GM23248 (cell line): ENCODE results near the gene LRP1. TPM values are rescaled to one million over a fixed set of nuclear protein-coding genes. Genes with fewer than 3 reads are reported as not detected.

Source experiments
- DNase-seq: peaks from one replicate; pipeline ENCODE4 v3.0.0-alpha.2; 2015
- H2AFZ ChIP-seq: fragments of 200-600 bp; sonication (generic); 2 replicates; pipeline ENCODE4 v1.6.1; 2016; ENCODE audit warnings: antibody characterized with exemption
- H3F3A ChIP-seq: fragments of 200-600 bp; sonication (generic); 2 replicates; pipeline ENCODE4 v1.6.1; 2016; ENCODE audit warnings: mild to moderate bottlenecking, antibody characterized with exemption, mixed run types; ENCODE audit not compliant: insufficient read depth
- H3K27ac ChIP-seq: fragments of 200-600 bp; sonication (generic); 2 replicates; pipeline ENCODE4 v1.5.1; 2016; ENCODE audit warnings: mild to moderate bottlenecking
- H3K27me3 ChIP-seq: fragments of 200-600 bp; sonication (generic); replicated peaks from 2 replicates; pipeline ENCODE4 v1.6.1; 2016; ENCODE audit warnings: mild to moderate bottlenecking; ENCODE audit not compliant: insufficient read depth
- H3K36me3 ChIP-seq: fragments of 200-600 bp; sonication (generic); 2 replicates; pipeline ENCODE4 v1.6.1; 2016; ENCODE audit warnings: low read depth, mild to moderate bottlenecking
- H3K4me1 ChIP-seq: fragments of 200-600 bp; sonication (generic); 2 replicates; pipeline ENCODE4 v1.6.1; 2016; ENCODE audit warnings: mild to moderate bottlenecking; ENCODE audit not compliant: insufficient read depth
- H3K4me2 ChIP-seq: fragments of 200-600 bp; sonication (generic); one replicate; pipeline ENCODE4 v1.6.1; 2016; ENCODE audit warnings: mild to moderate bottlenecking; ENCODE audit not compliant: unreplicated experiment
- H3K4me3 ChIP-seq: fragments of 200-600 bp; sonication (generic); 2 replicates; pipeline ENCODE4 v1.5.1; 2016; ENCODE audit warnings: mild to moderate bottlenecking
- H3K79me2 ChIP-seq: fragments of 200-600 bp; sonication (generic); 2 replicates; pipeline ENCODE4 v1.6.1; 2016; ENCODE audit warnings: mild to moderate bottlenecking; ENCODE audit not compliant: insufficient read depth
- H3K9ac ChIP-seq: fragments of 200-600 bp; sonication (generic); 2 replicates; pipeline ENCODE4 v1.6.1; 2016; ENCODE audit warnings: mild to moderate bottlenecking
- H3K9me2 ChIP-seq: fragments of 200-600 bp; sonication (generic); 2 replicates; pipeline ENCODE4 v1.6.1; 2016; ENCODE audit warnings: mixed run types, mild to moderate bottlenecking, moderate library complexity; ENCODE audit not compliant: insufficient read depth
- H3K9me3 ChIP-seq: fragments of 200-600 bp; sonication (generic); one replicate; pipeline ENCODE4 v1.6.1; 2017; ENCODE audit warnings: low read depth
- H4K20me1 ChIP-seq: fragments of 200-600 bp; sonication (generic); 2 replicates; pipeline ENCODE4 v1.6.0; 2016; ENCODE audit not compliant: insufficient read depth
- EZH2 ChIP-seq: fragments of 200-600 bp; sonication (generic); IDR thresholded peaks from 2 replicates; pipeline ENCODE4 v1.6.1; 2018; ENCODE audit warnings: antibody characterized with exemption, mild to moderate bottlenecking; ENCODE audit not compliant: insufficient read depth, poor library complexity, severe bottlenecking
- EZH2phosphoT487 ChIP-seq: fragments of 200-600 bp; sonication (generic); IDR thresholded peaks from 2 replicates; pipeline ENCODE4 v1.6.1; 2018; ENCODE audit warnings: antibody characterized with exemption, moderate library complexity, mild to moderate bottlenecking, low read depth; ENCODE audit not compliant: insufficient read depth
- WGBS, 2 experiments: methylation state at CpG; one replicate each; pipeline ENCODE4 v1.1.6; 2015 to 2017; ENCODE audit warnings: low lambda C conversion rate in 2 of 2, low coverage in 1 of 2; ENCODE audit errors: missing lambda C conversion rate in 2 of 2; 5-methylcytosine and 5-hydroxymethylcytosine counted together
- in situ Hi-C: fragments of 300-500 bp; cut with MboI; formaldehyde crosslinking; loops from 2 replicates; pipeline ENCODE4 v1.15.0; 2020
- polyA plus RNA-seq: library from polyadenylated mRNA; unstranded; fragments of >200 nt; fragmentation: Nextera tagmentation; extraction: Ambion mirVana; gene quantifications from 2 replicates; pipeline ENCODE4 v1.2.1, GENCODE V29; 2016
- total RNA-seq: library from RNA; depleted of rRNA; stranded (reverse); fragments of >200 nt; shearing (Covaris generic); gene quantifications from 2 replicates; pipeline ENCODE4 v1.2.3, GENCODE V29; 2014

Gene LRP1
- total and polyA plus RNA-seq, 2 experiments from 2014 or later = 166 to 257 TPM

DNA sequence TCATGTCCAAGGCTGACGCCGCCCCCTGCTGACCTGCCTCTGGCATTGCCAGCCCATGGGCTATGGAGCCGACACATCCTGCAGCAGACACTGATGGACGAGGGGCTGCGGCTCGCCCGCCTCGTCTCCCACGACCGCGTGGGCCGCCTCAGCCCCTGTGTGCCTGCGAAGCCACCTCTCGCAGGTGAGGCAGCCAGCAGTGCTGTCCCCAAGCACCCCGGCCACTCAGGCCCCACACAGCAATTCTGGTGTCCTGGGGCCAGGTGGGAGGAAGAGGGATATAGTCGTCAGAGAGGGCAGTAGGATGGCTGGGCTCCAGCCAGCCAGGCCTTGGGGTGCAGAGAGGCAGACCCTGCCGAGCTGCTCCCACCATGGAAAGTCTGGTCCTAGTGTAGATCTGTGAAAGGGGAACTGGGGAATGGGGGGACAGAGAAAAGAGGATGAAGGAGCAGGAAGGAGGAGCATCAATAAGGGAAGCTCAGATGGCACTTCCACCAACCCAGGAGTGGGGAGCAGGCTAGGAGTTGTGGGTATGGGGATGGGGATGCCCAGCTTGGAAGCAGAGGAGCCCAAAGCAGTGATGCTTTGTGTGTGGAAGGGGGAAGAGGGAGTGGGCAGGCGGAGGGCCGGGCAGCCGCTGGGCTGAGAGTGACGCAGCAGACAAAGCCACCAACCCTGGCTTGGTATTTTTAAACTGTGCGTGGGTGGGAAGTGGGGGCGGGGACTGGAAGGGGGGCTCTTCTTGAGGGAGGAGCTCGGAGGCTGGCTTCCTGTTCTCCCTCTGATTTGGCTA, 34.7 kb upstream of the LRP1 start:
- H3K4me1 ChIP-seq = peaks cover 26% of the 10 kb centered on the region
- H3K79me2 ChIP-seq = peaks cover 42% of the 10 kb centered on the region
- peak overlapping the region; percentile 89 for H3K9ac ChIP-seq

DNA sequence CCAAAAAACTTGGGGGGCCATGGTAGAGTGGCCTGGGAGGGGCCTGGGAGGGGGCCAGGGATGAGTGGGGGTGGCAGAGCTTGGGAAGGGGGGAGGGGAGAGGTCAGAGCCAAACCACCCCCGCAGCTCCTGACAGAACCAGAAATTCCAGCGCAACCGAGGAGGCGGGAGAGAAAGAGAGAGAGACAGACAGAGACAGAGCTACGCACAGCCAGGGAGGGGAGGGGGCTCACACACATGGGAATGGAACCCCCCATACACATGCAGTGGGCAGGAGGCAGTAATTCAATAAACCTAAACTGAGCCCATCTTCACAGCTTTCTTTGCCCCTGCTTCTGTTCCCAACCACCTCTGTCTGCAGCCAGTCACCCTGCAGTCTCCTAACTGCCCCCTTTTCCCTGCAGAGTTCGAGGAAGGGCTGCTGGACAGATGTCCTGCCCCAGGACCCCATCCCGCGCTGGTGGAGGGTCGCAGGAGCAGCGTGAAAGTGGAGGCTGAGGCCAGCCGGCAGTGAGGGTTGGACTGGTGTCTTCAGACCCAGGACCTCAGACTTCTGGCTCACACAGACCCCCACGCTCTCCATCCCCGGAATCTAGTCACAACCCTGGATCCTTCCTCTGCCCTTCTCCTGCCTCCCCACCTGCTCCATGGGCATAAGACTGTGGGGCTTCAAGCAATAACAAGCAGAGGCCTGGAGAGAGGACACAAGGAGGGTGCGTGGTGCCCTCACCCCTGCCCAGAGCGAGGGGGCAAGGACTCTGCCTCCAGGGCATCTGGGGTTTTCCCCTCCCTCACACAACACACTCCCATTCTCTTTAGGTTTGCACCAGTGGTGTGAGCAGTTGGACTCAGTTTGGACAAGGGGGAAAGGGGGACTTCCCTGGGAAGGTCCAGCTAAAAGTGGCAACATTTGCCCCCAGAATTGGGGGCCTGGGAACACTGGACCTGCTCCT, 33.8 kb upstream of the LRP1 start:
- DNase-seq = no peak
- Histone ChIP-seq H3K27me3 (no peaks in the 10 kb centered on the region), H3K79me2 (peaks cover 38% of the 10 kb centered on the region), H3F3A (peaks cover 63% of the 10 kb centered on the region), H3K9me3 (no peaks in the 10 kb centered on the region), H2AFZ (no peak overlapping the region), H4K20me1 (no peaks in the 10 kb centered on the region), H3K36me3 (peaks cover 34% of the 10 kb centered on the region), H3K9ac (peak overlapping the region; percentile 55), H3K9me2 (no peaks in the 10 kb centered on the region), H3K27ac (peak overlapping the region; percentile 77), H3K4me3 (no peak overlapping the region), H3K4me2 (no peak overlapping the region), H3K4me1 (peaks cover 29% of the 10 kb centered on the region)
- TF ChIP-seq EZH2phosphoT487 (no peak), EZH2 (no peak)
- in situ Hi-C loops = no loop called here
- WGBS, 2 experiments = 43 to 46% methylated on average over 15 of the region's 15 CpGs

More for the DNA sequence above, 34.7 kb upstream of the LRP1 start:
- DNase-seq = peak; percentile 93
- H3K27ac ChIP-seq = peak overlapping the region; percentile 77
- TF ChIP-seq EZH2phosphoT487 (no peak), EZH2 (no peak)
- H3K9me2 ChIP-seq = no peaks in the 10 kb centered on the region
- no peak overlapping the region for H2AFZ ChIP-seq
- no peaks in the 10 kb centered on the region for H3K9me3 ChIP-seq
- H3K36me3 ChIP-seq = peaks cover 34% of the 10 kb centered on the region
- peaks cover 54% of the 10 kb centered on the region for H3F3A ChIP-seq
- WGBS, 2 experiments = 29 to 44% methylated on average over 17 to 24 of the region's 24 CpGs
- in situ Hi-C loops = no loop called here
- peak overlapping the region; percentile 77 for H3K4me2 ChIP-seq
- H3K27me3 ChIP-seq = no peaks in the 10 kb centered on the region
- H4K20me1 ChIP-seq = no peaks in the 10 kb centered on the region
- peak overlapping the region; percentile 10; the same call in 1 of the 2 replicates for H3K4me3 ChIP-seq

- no peaks in the 10 kb centered on the region for H3K9me2 ChIP-seq
- H3K36me3 ChIP-seq = peaks cover 34% of the 10 kb centered on the region
- no peaks in the 10 kb centered on the region for H4K20me1 ChIP-seq
- H3K9ac ChIP-seq = no peak overlapping the region
- no peak for DNase-seq
- peaks cover 32% of the 10 kb centered on the region for H3K4me1 ChIP-seq
- TF ChIP-seq EZH2 = no peak
- TF ChIP-seq EZH2phosphoT487 = no peak
- WGBS, 2 experiments = 88 to 95% methylated on average over 3 of the region's 3 CpGs
- H3K9me3 ChIP-seq = no peaks in the 10 kb centered on the region
- in situ Hi-C loops = no loop called here
- no peak overlapping the region for H3K4me3 ChIP-seq
- H3F3A ChIP-seq = peaks cover 71% of the 10 kb centered on the region
- peak overlapping the region; percentile 77 for H3K27ac ChIP-seq
- peaks cover 28% of the 10 kb centered on the region for H3K79me2 ChIP-seq
- H3K27me3 ChIP-seq = no peaks in the 10 kb centered on the region
- H3K4me2 ChIP-seq = no peak overlapping the region
- H2AFZ ChIP-seq = no peak overlapping the region
Observed at GRCh38 chr12:57095440-57095839, 32.8 kb upstream of the LRP1 start.

- peaks cover 32% of the 10 kb centered on the region for H3K4me1 ChIP-seq
- no peak overlapping the region for H3K4me2 ChIP-seq
- TF ChIP-seq EZH2 = no peak
- no peak for TF ChIP-seq EZH2phosphoT487
- 72 to 80% methylated on average over 6 of the region's 6 CpGs for WGBS, 2 experiments
- no peak overlapping the region for H3K9ac ChIP-seq
- peaks cover 34% of the 10 kb centered on the region for H3K36me3 ChIP-seq
- H3F3A ChIP-seq = peaks cover 72% of the 10 kb centered on the region
- H3K9me2 ChIP-seq = no peaks in the 10 kb centered on the region
- H3K27me3 ChIP-seq = no peaks in the 10 kb centered on the region
- in situ Hi-C loops = no loop called here
- no peaks in the 10 kb centered on the region for H4K20me1 ChIP-seq
- H3K9me3 ChIP-seq = no peaks in the 10 kb centered on the region
- peak; percentile 47 for DNase-seq
- peak overlapping the region; percentile 77 for H3K27ac ChIP-seq
- H2AFZ ChIP-seq = no peak overlapping the region
- no peak overlapping the region for H3K4me3 ChIP-seq
- H3K79me2 ChIP-seq = peaks cover 22% of the 10 kb centered on the region
Observed at GRCh38 chr12:57096099-57096572, 32.1 kb upstream of the LRP1 start.
